ENCODE results near the gene RAB44. TPM values are rescaled to one million over a fixed set of nuclear protein-coding genes. Genes with fewer than 3 reads are reported as not detected.

Gene RAB44, protein sequence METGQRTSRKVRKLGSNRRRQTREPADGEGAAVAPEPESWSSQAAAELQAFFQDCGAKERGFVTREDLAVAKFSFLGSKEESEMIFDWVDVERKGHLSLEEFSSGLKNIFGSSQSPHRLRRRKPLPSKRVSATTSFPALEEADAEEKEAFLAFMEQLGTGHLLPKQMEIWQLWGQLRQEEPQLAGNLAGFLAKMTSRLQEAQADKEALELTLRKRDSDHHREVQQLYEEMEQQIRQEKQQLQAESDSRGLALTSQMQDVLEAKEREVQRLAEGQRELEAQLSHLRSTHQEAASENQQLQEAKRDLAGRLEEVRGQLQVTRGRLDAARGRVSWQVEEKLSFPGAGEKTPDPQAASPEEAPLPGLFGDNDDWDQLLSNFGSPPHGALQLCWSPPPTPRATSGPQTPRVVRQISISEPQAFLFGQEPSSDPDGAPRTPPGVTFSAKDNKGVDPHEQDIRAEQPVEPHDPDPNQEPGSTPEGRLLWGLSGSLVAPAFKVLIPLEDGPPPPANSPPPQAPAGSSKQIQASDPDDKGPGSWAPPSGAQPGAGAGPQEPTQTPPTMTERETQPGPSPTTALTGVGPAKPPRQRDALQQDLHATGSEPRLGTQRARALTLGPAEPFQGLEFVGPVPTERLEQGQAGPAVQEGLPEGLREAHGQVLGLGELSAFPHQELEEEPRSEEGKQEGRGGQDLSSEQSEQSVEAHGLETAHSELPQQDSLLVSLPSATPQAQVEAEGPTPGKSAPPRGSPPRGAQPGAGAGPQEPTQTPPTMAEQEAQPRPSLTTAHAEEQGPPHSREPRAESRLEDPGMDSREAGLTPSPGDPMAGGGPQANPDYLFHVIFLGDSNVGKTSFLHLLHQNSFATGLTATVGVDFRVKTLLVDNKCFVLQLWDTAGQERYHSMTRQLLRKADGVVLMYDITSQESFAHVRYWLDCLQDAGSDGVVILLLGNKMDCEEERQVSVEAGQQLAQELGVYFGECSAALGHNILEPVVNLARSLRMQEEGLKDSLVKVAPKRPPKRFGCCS
- total RNA-seq: under 0.01 and 0.07 TPM in 2 replicates

DNA sequence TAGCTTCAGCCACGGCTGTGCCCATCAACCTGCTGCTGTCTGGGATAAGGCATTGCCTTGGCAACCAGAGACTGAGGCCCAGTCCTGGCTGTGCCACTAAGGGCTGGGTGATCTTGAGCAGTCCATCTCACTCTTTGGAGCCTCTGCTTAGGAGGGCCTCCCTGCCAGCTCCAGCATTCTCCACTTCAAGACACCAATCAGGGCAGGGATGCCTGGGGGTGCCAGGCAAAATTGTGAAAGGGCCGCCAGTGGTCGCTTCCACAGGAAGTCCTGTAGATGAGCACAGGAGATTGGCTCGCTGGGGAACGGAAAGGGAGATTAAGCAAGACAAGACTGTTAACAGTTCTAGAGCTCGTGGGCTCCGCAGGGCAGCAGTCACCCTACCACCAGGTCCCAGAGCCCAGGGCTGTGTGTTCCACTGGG is at the start of gene RAB44:
Gene RAB44, plus strand, starts transcription at position 346 of the 423 bp plus-strand sequence. CDS start 6,410 bp downstream, outside the sequence.

DNA sequence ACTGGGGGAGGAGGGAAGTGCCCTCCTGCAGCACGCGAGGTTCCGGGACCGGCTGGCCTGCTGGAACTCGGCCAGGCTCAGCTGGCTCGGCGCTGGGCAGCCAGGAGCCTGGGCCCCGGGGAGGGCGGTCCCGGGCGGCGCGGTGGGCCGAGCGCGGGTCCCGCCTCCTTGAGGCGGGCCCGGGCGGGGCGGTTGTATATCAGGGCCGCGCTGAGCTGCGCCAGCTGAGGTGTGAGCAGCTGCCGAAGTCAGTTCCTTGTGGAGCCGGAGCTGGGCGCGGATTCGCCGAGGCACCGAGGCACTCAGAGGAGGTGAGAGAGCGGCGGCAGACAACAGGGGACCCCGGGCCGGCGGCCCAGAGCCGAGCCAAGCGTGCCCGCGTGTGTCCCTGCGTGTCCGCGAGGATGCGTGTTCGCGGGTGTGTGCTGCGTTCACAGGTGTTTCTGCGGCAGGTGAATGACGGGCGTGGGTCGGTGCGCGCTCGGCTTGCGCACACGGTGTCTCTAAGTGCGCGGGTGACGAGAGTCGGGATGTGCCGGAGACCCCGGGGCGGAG is 19.1 kb upstream of the RAB44 start, which contains the start of gene CDKN1A:
Gene CDKN1A, plus strand, starts transcription at position 227 of the 555 bp plus-strand sequence. CDS start 5,388 bp downstream, outside the sequence.

Other genes with a start within 250 kb of the RAB44 start
- gene STK38, start 150.3 kb upstream of the RAB44 start, total RNA-seq: 18.1 and 37.3 TPM in 2 replicates
- 284 and 306 TPM in 2 replicates for gene SRSF3, start 103.5 kb upstream of the RAB44 start, total RNA-seq
- 585 and 704 TPM in 2 replicates for gene CDKN1A, start 19.1 kb upstream of the RAB44 start, total RNA-seq
- gene CPNE5, start 141.6 kb downstream of the RAB44 start, total RNA-seq: under 0.01 TPM in 1 of 2 replicates, not detected in the other
- 34.7 and 39.0 TPM in 2 replicates for gene PPIL1, start 177.0 kb downstream of the RAB44 start, total RNA-seq
- 20.2 and 44.7 TPM in 2 replicates for gene C6orf89, start 188.1 kb downstream of the RAB44 start, total RNA-seq